Measurements from ENCODE around the gene ARAP2. TPM values are rescaled to one million over a fixed set of nuclear protein-coding genes. Genes with fewer than 3 reads are reported as not detected.

The ARAP2 gene
- total RNA-seq, 1 experiment from 2014 or later = 13.6 TPM

GRCh38 chr4:36029951-36030350 lies 214.4 kb downstream of the ARAP2 start:
- Histone ChIP-seq H3K9ac (ENCODE audit: low read length) (no peak overlapping the region), H4K20me1 (ENCODE audit: insufficient read depth) (no peaks in the 10 kb centered on the region), H3K79me2 (ENCODE audit: insufficient read depth, low read length) (no peaks in the 10 kb centered on the region), H3K36me3 (ENCODE audit: control insufficient read depth in 1 of 2, insufficient read depth in 2 of 2, low read length in 2 of 2) (no peaks in the 10 kb centered on the region), H3K27ac (ENCODE audit: low read depth, low read length) (no peak overlapping the region), H3K9me2 (ENCODE audit: insufficient read depth) (no peaks in the 10 kb centered on the region), H3K4me2 (ENCODE audit: low read length) (no peak overlapping the region), H2AFZ (ENCODE audit: low read depth, low read length, poor library complexity, severe bottlenecking) (no peak overlapping the region), H3K4me3 (replicated peaks in 1 of 2; ENCODE audit: low read depth in 1 of 2, low read length in 2 of 2) (no peak overlapping the region), H3K4me1 (ENCODE audit: control insufficient read depth in 1 of 2, insufficient read depth in 2 of 2, low read length in 2 of 2) (peaks cover 5 to 8% of the 10 kb centered on the region in 2 experiments; a peak in 2 of 4 replicates), H3K9me3 (ENCODE audit: control insufficient read depth in 1 of 2, insufficient read depth in 1 of 2, low read depth in 1 of 2, low read length in 2 of 2) (no peaks in the 10 kb centered on the region), H3K27me3 (ENCODE audit: insufficient read depth, low read length) (no peaks in the 10 kb centered on the region)
- TF ChIP-seq EZH2phosphoT487 (IDR thresholded peaks at IDR 0.05; ENCODE audit: borderline replicate concordance) = no peak
- TF ChIP-seq POLR2A (IDR thresholded peaks at IDR 0.05; ENCODE audit: borderline replicate concordance, extremely low read depth, insufficient read depth, insufficient read length) = no peak
- TF ChIP-seq EGR1 (IDR thresholded peaks at IDR 0.05; ENCODE audit: low read depth) = no peak
- TF ChIP-seq SP1 (IDR thresholded peaks at IDR 0.05; ENCODE audit: low read depth) = no peak
- no peak for TF ChIP-seq SIN3A (IDR thresholded peaks at IDR 0.05; ENCODE audit: low read depth)
- TF ChIP-seq POLR2AphosphoS5 (IDR thresholded peaks at IDR 0.05; ENCODE audit: low read depth, low read length) = no peak
- TF ChIP-seq CEBPB (IDR thresholded peaks at IDR 0.05; ENCODE audit: low read depth) = no peak
- TF ChIP-seq ZNF274 (IDR thresholded peaks at IDR 0.05; ENCODE audit: low read depth, low read length) = no peak
- TF ChIP-seq CTCF (IDR thresholded peaks at IDR 0.05 in 2 of 3, conservative IDR thresholded peaks at IDR 0.05 in 1 of 3; ENCODE audit: borderline replicate concordance in 1 of 3, insufficient read depth in 1 of 3, low read depth in 2 of 3, low read length in 2 of 3) = no peak
- no peak for TF ChIP-seq ELF1 (IDR thresholded peaks at IDR 0.05; ENCODE audit: borderline replicate concordance, low read depth)
- no peak for TF ChIP-seq REST (IDR thresholded peaks at IDR 0.05; ENCODE audit: low read depth)
- no peak for TF ChIP-seq EZH2 (IDR thresholded peaks at IDR 0.05)
- no peak for TF ChIP-seq TCF7L2 (IDR thresholded peaks at IDR 0.05; ENCODE audit: borderline replicate concordance, extremely low read depth, insufficient read depth, insufficient read length)
- TF ChIP-seq SRF (IDR thresholded peaks at IDR 0.05; ENCODE audit: low read depth) = no peak
- TF ChIP-seq JUND (IDR thresholded peaks at IDR 0.05) = no peak
- no peak for TF ChIP-seq RAD21 (IDR thresholded peaks at IDR 0.05; ENCODE audit: low read depth)
- TF ChIP-seq ZBTB33 (IDR thresholded peaks at IDR 0.05; ENCODE audit: extremely low read depth, insufficient replicate concordance, low read length) = no peak
- no peak for TF ChIP-seq ATF3 (IDR thresholded peaks at IDR 0.05)
- no TSS peak for BruUV-seq (replicated peaks)
- ChIA-PET POLR2A (no interaction called here), RAD21 (ENCODE audit: low non-redundant PET in 1 of 2, low total read pairs in 2 of 2, uncharacterized antibody in 2 of 2, unreplicated experiment in 2 of 2) (no interaction called here), CTCF (no interaction called here)
- DNase-seq (ENCODE audit: low read depth, low spot score) (no peak), ATAC-seq (no peak)
- intact Hi-C loops (cut with micrococcal nuclease) = no loop called here

Measured in HCT116 (cell line).